Measurements from ENCODE around the gene PACRG.

PACRG gene

DNA sequence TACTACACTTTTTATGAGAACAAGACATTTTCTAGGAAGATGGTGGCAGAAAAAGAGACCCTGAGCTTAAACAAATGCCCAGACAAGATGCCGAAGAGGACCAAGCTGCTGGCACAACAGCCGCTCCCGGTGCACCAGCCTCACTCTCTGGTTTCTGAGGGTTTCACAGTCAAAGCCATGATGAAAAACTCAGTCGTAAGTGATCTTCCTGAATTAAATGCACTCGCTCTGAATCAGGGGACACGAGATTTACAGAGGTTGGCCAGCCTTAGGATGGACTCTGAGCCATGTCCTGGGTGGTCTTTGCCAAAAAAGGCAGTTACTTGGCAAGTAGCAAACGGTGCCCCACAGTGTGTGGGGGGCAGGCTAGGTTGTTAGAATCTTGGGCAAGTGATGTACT, 423 bp downstream of the PACRG start:
- H3K27ac ChIP-seq (ENCODE audit: low read depth, low read length): no peak overlapping the region
- H3F3A ChIP-seq (ENCODE audit: insufficient read depth): no peaks in the 10 kb centered on the region
- no peaks in the 10 kb centered on the region for H3K9me2 ChIP-seq (replicated peaks; ENCODE audit: insufficient read depth, low read length)
- H3K4me2 ChIP-seq (ENCODE audit: low read depth, low read length, poor library complexity, severe bottlenecking): no peak overlapping the region
- no peak overlapping the region for H3K4me3 ChIP-seq (ENCODE audit: insufficient read depth, low read length, poor library complexity, severe bottlenecking)
- no peak for TF ChIP-seq EZH2phosphoT487 (conservative IDR thresholded peaks at IDR 0.05; ENCODE audit: low read length)
- TF ChIP-seq, protein P1, sequence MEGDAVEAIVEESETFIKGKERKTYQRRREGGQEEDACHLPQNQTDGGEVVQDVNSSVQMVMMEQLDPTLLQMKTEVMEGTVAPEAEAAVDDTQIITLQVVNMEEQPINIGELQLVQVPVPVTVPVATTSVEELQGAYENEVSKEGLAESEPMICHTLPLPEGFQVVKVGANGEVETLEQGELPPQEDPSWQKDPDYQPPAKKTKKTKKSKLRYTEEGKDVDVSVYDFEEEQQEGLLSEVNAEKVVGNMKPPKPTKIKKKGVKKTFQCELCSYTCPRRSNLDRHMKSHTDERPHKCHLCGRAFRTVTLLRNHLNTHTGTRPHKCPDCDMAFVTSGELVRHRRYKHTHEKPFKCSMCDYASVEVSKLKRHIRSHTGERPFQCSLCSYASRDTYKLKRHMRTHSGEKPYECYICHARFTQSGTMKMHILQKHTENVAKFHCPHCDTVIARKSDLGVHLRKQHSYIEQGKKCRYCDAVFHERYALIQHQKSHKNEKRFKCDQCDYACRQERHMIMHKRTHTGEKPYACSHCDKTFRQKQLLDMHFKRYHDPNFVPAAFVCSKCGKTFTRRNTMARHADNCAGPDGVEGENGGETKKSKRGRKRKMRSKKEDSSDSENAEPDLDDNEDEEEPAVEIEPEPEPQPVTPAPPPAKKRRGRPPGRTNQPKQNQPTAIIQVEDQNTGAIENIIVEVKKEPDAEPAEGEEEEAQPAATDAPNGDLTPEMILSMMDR (IDR thresholded peaks at IDR 0.05; ENCODE audit: insufficient read depth, low read length, poor library complexity, severe bottlenecking): no peak
- H3K9ac ChIP-seq (ENCODE audit: low read length): no peak overlapping the region
- H3K79me2 ChIP-seq (ENCODE audit: insufficient read depth, low read length): no peaks in the 10 kb centered on the region
- no peak overlapping the region for H2AFZ ChIP-seq (ENCODE audit: low read depth, low read length, severe bottlenecking)
- H3K9me3 ChIP-seq (ENCODE audit: insufficient read depth, low read length): no peaks in the 10 kb centered on the region
- no peaks in the 10 kb centered on the region for H4K20me1 ChIP-seq (ENCODE audit: low read depth, low read length)
- no peaks in the 10 kb centered on the region for H3K36me3 ChIP-seq (ENCODE audit: low read length)
- H3K27me3 ChIP-seq (ENCODE audit: low read length): no peaks in the 10 kb centered on the region

DNA sequence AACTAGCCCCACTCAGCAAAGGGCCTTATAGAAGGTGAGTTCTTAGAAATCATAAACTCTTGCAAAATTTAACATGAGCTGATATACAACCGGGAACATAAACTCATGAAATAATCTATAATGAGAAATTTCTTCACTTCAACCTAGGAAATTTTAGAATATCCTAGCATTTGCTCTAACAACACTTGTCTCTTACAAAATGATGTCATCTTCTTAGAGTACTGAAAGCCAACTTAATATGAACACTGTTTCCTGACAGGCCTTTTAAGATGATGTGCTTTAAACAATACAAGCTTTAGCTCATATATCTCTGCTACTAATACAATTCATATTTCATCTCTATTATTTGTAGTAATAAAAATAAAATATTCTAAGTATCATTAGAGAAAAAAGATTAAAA, 932 bp downstream of the PACRG start:
- Histone ChIP-seq H3K9me3 (ENCODE audit: insufficient read depth, low read length) (no peaks in the 10 kb centered on the region), H3K9me2 (replicated peaks; ENCODE audit: insufficient read depth, low read length) (no peaks in the 10 kb centered on the region), H3K27ac (ENCODE audit: low read depth, low read length) (no peak overlapping the region), H4K20me1 (ENCODE audit: low read depth, low read length) (no peaks in the 10 kb centered on the region), H3K4me3 (ENCODE audit: insufficient read depth, low read length, poor library complexity, severe bottlenecking) (no peak overlapping the region), H3F3A (ENCODE audit: insufficient read depth) (no peaks in the 10 kb centered on the region), H3K36me3 (ENCODE audit: low read length) (no peaks in the 10 kb centered on the region), H3K9ac (ENCODE audit: low read length) (no peak overlapping the region), H3K4me2 (ENCODE audit: low read depth, low read length, poor library complexity, severe bottlenecking) (no peak overlapping the region), H3K27me3 (ENCODE audit: low read length) (no peaks in the 10 kb centered on the region), H2AFZ (ENCODE audit: low read depth, low read length, severe bottlenecking) (no peak overlapping the region), H3K79me2 (ENCODE audit: insufficient read depth, low read length) (no peaks in the 10 kb centered on the region)
- TF ChIP-seq, protein P1 (IDR thresholded peaks at IDR 0.05; ENCODE audit: insufficient read depth, low read length, poor library complexity, severe bottlenecking): no peak
- TF ChIP-seq EZH2phosphoT487 (conservative IDR thresholded peaks at IDR 0.05; ENCODE audit: low read length): no peak

DNA sequence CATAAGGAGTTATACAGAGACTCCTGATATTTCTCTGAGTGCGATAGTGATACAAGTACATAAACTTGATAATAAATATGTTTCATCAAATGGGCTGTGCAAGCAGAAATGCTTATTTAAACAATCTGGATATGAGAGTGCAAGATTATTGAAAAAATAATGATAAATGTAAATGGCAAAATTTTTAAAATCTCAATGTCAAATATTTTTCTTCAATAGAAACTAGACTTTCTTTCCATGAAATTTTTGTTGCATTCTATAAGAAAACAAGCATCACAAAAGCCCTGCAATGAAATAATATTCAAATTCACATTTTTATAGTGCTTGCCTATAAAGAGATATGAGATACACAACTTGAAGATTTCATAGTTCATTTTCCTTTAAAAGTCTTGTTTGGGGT, 2.7 kb downstream of the PACRG start:
- Histone ChIP-seq H3K27me3 (ENCODE audit: low read length) (no peaks in the 10 kb centered on the region), H4K20me1 (ENCODE audit: low read depth, low read length) (no peaks in the 10 kb centered on the region), H3K36me3 (ENCODE audit: low read length) (no peaks in the 10 kb centered on the region), H3K9me3 (ENCODE audit: insufficient read depth, low read length) (no peaks in the 10 kb centered on the region), H3K4me3 (ENCODE audit: insufficient read depth, low read length, poor library complexity, severe bottlenecking) (no peak overlapping the region), H3K9me2 (replicated peaks; ENCODE audit: insufficient read depth, low read length) (no peaks in the 10 kb centered on the region), H3K4me2 (ENCODE audit: low read depth, low read length, poor library complexity, severe bottlenecking) (no peak overlapping the region), H2AFZ (ENCODE audit: low read depth, low read length, severe bottlenecking) (no peak overlapping the region), H3F3A (ENCODE audit: insufficient read depth) (no peaks in the 10 kb centered on the region), H3K27ac (ENCODE audit: low read depth, low read length) (no peak overlapping the region), H3K9ac (ENCODE audit: low read length) (no peak overlapping the region), H3K79me2 (ENCODE audit: insufficient read depth, low read length) (no peaks in the 10 kb centered on the region)
- no peak for TF ChIP-seq EZH2phosphoT487 (conservative IDR thresholded peaks at IDR 0.05; ENCODE audit: low read length)
- TF ChIP-seq, protein P1 (IDR thresholded peaks at IDR 0.05; ENCODE audit: insufficient read depth, low read length, poor library complexity, severe bottlenecking): no peak
